PC-3 (cell line): ENCODE measurements around the gene FOXD1.

Experiments
- CTCF ChIP-seq: fragments of 300-600 bp; sonication (generic); conservative IDR thresholded peaks from 2 replicates; pipeline ENCODE4 v1.5.1; 2017; ENCODE audit warnings: antibody characterized with exemption, low read depth, mild to moderate bottlenecking, low read length
- EZH2 ChIP-seq: fragments of 300-600 bp; sonication (generic); IDR thresholded peaks from one replicate; pipeline ENCODE4 v1.6.1; 2017; ENCODE audit warnings: antibody characterized with exemption, mild to moderate bottlenecking, low read length; ENCODE audit not compliant: unreplicated experiment
- EZH2phosphoT487 ChIP-seq: fragments of 300-600 bp; sonication (generic); IDR thresholded peaks from 2 replicates; pipeline ENCODE4 v1.6.1; 2018; ENCODE audit warnings: mild to moderate bottlenecking, antibody characterized with exemption, low read length, borderline replicate concordance

- TF ChIP-seq EZH2: no peak
- TF ChIP-seq CTCF: no peak
- no peak for TF ChIP-seq EZH2phosphoT487
Measured at GRCh38 chr5:73411936-73412596, 36.5 kb downstream of the FOXD1 start.
